22Rv1 (cell line): ENCODE data around the gene ZNF792.

Experiments
- ZFX ChIP-seq: fragments of 450-650 bp; IDR thresholded peaks from 2 replicates; pipeline ENCODE4 v1.6.1; 2017; ENCODE audit warnings: antibody characterized with exemption, borderline replicate concordance
- TF ChIP-seq, protein P1 (sequence below): fragments of 450-650 bp; IDR thresholded peaks from 2 replicates; pipeline ENCODE4 v1.5.1; 2017; ENCODE audit warnings: mild to moderate bottlenecking

- TF ChIP-seq, protein P1, sequence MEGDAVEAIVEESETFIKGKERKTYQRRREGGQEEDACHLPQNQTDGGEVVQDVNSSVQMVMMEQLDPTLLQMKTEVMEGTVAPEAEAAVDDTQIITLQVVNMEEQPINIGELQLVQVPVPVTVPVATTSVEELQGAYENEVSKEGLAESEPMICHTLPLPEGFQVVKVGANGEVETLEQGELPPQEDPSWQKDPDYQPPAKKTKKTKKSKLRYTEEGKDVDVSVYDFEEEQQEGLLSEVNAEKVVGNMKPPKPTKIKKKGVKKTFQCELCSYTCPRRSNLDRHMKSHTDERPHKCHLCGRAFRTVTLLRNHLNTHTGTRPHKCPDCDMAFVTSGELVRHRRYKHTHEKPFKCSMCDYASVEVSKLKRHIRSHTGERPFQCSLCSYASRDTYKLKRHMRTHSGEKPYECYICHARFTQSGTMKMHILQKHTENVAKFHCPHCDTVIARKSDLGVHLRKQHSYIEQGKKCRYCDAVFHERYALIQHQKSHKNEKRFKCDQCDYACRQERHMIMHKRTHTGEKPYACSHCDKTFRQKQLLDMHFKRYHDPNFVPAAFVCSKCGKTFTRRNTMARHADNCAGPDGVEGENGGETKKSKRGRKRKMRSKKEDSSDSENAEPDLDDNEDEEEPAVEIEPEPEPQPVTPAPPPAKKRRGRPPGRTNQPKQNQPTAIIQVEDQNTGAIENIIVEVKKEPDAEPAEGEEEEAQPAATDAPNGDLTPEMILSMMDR, result no peak
- TF ChIP-seq ZFX, result no peak
Measured at GRCh38 chr19:34999498-35000337, 35.7 kb upstream of the ZNF792 start, which contains the start of gene GRAMD1A.
